EL (cell line): ENCODE results near the gene COBL.

Experiments
- DNase-seq: peaks from one replicate; pipeline ENCODE4 v3.0.0-alpha.2; 2016

Gene COBL

DNA sequence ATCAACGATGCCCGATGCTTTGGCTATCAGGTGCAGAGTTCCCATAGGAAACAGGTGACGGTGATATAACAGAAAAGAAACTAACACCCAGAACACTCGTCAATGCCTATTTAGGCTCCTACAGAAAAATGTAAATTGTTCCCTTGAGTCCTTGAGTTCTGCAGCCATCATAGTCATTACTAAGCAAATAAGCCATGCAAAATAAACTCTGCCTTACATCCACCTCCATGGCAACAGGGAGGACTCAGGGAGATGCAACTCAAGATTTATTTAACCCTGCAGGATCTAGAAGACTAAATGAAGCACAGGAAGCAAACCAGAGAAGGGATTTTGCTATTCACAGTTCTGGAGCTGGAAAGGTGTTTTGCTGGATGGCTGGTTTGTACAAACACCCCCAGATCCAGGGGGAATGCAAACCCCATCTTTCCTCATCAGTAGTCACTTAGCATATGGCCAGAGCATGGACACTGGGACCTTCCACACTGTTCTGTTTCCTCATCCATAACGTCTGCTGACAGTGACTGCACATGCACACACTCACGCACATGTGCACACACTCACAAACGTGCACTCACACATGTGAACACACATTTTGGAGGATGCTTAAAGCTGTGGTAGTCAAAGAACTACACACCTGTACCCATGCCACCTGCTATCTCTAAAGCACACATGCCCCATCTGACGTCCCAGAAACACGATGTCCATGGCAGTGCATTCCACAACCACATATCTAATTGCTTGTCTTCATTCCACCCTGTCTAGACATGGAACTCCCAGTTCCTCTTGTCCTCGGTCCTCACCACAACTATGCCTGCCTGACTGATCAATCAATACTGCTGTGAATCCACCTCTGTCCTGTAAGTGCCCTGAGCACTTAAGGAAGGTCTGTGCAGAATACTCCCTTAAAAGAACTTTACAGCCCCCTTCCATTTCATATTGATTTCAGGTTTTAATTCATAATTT is 178.2 kb downstream of the COBL start:
- no peak for DNase-seq

DNA sequence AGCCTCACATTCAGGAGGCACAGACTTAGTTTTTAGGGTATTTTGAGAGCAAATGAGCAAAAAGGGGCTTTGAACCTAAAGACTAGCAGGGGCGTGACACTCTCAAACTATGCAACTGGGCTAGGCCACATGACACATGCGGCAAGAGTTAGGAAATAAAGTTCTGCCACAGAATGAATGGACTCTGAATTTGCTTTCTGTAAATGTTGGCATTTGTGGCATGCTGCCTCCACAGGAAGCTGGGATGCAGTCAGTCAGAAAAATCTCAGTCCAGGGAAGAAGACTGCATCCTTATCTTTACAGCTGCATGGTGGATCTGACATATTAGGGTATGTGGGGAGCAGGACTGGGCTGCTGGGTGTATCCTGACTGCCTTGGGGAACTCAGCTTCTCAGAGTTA is 181.0 kb downstream of the COBL start:
- DNase-seq, result no peak

DNA sequence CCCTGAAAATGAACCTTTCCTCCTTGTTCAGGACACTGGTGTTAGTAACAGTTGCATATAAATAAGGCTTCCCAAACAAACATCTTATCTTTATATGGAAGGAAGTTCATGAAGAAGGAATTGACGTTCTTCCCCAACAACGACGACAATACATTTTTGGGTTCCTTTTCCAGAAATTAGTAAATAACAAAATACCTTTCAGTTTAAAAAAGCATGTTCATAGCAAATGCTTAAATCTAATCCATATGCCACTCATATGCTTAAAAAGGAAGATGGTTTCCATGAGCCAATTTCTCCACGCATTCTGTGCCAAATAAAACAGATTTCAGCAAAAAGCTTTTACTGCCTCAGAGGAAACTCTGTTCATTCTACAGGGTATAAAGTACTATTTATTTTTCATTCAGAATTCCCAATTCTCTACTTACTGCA is 182.6 kb downstream of the COBL start:
- no peak for DNase-seq

DNA sequence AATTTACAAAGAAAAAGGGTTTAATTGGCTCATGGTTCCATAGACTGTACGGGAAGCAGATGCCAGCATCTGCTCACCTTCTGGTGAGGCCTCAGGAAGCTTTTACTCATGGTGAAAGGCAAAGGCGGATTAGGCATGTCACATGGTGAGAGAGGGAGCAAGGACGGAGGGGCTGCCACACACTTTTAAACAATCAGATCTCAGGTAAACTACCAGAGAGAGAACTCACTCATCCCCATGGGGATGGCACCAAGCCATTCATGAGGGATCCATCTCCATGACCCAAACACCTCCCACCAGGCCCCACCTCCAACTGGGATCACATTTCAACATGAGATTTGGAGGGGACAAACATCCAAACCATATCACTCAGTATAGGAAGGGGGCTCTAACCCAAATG is 183.9 kb downstream of the COBL start:
- no peak for DNase-seq

DNA sequence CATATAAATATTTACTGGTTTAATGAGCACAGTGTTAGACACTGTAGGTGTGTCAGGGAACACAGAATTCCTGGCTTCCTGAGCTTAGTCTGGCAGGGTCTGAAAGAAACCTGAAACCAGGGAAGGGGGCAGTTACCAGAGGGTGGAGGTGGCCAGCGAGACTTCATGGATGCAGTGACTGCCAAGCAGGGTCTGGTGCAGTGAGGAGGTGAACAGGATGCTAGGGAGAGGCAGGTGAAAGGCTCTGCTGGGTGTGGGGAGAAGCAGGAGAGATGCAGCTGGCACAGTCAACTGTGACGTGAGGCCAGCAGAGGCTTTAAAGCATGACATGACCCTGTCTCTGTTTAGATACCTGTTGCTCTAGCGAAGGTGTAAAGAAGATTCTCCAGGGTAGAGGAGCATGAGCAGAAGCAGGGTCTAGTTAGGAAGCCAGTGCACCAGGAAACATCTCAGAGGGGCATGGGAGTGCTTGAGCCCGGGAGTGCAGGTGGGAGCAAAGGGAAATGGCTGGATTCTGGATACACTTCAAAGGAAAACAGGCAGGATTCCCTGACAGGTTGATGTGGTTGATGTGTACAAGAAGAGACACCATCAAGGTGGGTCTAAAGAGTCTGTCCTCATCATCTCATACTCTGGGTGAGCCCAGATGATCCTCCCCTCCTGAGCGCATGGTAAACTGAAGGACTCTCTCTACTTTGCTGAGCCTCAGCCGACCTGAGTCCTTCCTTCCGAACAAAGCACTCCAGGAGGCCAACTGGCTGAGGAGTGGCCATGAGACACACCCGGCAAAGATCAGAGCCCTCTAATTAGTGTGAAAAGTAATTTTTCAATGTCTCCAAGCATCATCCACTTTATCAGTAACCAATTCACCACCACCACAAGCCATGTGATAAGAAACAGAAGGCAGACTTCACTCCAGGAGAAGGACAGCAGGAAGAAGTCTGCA is 186.8 kb downstream of the COBL start:
- DNase-seq, result no peak

DNA sequence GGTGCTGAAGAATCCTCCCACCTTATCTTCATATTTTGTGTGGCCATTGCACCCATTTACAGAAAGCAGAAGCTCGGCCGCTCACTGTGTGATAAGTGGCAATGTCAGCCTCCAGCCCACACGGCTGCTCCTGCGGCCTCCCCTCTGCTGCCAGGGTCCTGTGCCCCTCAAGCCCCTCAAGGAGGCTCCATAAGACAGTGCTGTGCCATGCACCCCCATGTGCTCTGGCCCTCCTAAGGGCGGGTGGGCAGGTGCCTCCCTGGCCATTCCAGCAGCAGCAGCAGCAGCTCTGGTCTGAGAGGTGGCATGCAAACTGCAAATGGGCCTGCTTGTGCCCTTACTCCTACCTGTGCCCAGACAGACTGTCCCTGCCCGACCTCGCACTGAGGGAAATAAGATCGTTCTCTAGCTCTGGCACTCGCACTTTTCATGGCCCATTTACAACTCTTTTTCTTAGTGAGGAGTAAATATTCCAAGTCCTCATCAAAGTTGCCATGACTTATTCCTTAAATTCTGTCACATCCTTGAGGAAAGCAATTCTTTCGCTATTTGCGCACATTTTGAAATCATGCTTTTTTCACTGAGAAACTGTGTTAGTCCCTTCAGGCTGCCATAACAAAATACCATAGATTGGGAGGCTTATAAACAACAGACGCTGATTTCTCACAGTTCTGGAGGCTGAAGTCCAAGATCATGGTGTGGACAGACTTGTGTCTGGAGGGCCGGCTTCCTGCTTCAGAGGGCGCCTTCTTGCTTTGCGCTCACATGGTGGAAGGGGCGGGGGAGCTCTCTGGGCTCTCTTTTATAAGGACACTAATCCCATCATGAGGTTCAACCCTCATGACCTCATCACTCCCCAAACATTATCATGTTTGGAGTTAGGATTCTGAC is 187.8 kb downstream of the COBL start:
- DNase-seq, result no peak

DNA sequence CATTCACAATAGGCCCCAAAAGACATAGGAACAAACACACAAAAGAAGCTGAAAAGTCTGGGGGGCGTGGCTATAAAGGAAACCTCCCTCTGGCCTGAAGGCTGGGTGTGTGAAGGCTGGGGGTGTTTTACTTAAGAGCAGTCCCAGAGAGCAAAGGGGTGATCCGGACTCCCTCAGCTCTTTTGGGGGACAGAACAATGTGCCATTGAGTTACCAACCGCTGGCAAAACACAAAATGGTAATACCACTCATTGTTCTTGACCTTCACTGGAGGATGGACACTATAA is 189.0 kb downstream of the COBL start:
- no peak for DNase-seq

DNA sequence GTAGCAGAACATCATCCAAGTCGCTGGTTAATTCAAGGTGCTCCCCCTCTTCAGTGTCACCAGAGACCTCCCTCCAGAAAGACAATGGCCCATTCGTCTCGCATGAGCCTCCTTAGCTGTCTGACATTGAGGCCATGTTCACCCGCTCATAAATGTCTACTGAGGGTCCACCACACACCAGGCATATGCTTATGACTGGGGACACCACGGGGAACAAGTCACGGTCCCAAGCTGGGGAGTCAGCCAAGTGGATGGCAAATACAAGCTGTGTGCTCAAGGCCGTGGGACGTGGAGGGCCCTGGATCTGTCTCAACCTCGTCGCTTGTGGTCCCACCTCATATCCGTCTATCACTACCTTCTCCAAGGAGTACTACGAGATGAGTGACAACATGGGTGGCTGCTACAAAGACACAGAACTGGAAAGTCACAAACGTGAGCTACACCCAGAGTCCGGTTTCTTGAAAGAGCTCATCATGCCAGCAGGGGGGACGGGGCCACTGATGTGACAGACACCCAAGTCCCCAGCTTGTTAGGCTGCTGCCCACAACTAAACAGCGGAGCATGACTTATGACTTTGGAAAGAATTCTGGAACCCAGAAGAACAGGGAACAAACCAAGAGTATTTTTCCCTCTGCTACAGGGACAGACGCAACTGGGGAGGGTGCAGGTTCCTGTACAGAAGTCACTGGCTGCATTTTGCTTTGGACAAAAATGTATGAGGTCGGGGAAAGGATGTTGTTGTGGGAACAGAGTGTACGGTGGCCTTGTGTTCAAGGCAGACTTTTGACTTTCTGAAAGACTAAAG is 189.6 kb downstream of the COBL start:
- DNase-seq, result no peak

DNA sequence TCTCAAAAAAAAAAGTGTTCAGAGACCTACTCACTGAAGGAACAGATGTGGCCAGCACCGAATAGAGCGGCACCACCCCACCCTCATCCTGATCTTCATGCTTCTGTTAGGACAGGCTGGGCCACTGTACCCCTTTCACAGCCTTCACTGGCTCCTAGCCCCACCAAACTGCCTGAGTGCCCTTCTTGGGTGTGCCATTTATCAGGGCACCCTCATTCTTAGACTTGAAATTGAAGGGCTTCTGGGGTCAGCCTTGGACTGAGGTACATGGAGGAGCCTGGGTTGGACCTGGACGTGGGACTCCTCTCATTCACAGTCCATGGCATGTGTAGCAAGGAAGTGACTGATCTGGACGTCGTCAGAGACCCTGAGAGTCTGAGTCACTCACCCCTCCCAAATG is 190.3 kb downstream of the COBL start:
- no peak for DNase-seq

DNA sequence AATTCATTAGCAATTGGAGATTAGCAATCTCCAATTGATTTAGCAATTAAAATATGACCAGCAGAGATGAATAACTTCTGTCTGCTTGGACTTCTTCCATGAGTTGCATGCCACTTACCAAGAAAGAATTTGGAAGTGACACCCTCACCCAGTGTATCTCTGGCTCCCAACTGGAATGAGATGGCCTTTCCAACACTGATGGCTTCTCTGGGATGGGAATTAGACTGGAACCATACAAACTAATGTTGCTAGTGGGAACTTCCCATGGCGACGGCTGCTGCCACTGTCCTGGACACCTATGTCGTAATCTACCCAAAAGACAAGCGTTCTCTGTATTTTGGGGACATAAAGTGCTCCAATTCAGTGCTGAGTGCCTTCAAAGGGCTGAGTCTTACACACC is 192.3 kb downstream of the COBL start:
- no peak for DNase-seq

DNA sequence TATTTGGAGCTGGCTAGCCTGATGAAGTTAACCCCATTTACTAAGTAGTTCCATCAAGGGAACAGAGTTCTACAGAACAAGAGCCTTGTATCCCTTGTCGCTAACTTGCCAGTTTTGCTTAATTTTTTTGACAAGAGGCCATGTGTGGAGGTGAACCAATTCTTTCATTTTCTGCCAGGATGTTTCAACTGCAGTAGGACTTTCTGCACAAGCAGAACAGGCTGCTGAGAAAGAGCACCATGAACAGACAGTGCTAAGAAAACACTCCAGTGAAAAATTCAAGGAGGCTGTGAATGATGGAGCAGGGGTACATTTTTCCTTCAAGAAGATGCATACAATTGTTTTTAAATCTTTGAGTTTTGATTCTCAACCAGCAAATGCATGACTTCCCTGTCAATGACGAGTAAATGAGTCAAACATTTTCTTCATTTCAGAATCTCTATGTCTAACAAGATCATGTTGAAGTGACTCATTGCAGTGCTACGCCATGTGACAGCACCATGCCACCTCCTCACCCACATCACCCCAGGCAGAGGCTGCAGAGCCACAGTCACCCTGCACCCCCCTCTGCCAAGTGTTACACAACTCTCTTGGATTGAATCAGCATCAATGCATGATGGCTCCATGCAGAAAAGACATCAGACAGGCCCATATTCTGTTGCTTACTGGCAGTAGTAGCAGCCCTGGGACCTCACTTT is 193.1 kb downstream of the COBL start:
- DNase-seq, result peak; percentile 98

DNA sequence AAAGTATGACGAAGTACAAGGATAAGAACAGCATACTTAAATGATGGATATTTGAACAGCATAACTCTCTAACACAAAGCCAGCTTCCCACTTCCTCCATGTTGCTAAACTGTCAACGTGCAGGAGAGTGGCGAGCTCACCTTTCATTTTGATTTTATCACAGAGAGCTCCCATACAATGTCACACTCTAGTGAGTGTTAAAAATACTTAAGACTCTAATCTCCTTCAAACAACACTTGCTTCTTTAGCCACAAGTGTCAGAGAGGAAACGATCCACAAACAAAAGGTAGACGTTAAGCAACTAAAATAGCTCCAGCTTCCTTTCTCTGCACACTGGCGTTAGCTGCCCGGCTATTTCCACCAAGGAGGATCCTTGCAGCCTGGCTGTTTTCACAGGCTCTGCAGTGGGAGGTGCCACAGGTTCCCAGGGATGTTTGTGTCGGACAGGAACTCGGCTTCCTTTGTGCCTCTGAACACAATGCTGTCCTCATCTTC is 194.6 kb downstream of the COBL start:
- no peak for DNase-seq

DNA sequence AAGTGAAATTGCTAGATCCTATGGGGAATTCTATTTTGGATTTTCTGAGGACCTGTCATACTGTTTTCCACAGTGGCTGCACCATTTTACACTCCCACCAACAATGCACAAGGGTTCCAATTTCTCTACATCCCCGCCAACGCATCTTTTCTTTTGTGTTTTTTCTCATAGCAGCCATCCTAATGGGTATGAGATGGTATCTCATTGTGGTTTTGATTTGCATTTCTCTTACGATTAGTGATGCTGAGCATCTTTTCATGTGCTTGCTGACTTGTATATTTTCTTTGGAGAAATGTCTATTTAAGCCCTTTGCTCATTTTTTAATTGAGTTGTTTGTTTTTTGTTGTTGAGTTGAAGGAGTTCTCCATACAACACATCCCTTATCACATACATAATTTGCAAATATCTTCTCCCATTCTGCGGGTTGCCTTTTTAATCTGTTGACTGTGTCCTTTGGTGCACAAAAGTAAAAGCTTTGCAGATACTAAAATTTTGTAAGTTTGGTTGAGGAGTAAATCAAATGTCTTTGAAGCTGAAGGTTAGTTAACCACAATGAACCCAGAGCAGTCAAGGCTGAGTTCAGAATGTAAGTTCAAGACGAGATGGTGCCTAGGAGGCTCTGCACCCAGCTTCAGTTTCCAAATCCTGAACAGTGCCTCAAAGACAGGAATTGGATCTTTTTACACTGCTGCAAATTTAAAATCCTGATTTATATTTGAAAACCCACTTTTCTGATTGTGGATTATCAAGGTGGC is 195.4 kb downstream of the COBL start:
- no peak for DNase-seq

DNA sequence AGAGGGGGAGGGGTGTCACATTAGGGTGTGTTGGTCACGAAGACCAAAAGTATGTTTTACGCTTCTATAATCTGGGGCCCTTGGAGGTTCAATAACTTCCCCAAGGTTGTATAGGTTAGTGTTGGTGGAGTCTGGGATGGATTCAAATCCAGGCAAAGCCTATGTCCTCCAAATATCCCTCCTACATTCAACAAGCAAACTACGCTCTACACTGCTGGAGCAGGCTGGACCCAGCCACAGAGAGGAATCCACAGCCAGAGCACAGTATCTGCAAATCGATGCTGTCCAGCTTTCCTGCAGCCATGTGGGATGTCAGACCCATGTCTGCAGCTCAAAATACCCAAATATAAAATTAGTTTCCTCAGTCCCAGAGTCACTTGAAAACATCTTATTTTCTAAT is 198.0 kb downstream of the COBL start:
- DNase-seq, result no peak

DNA sequence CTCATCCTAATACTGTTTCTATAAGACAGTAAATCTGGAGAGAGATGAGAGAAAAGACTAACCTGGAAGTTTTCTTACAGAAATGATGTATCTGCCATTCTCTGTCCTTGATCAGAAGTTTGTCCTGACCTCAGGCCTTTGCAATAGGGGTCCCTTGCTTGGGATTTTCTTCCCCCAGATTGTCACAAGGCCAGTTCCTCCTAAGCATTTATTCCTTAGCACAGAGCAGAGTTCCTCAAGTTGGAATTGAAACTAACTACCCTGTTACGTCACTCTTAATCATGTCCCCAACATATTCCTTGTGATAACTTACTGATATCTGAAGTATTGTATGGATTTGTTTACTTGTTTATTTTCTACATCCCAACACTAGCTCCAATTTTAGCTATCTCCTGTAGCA is 202.1 kb downstream of the COBL start:
- no peak for DNase-seq

DNA sequence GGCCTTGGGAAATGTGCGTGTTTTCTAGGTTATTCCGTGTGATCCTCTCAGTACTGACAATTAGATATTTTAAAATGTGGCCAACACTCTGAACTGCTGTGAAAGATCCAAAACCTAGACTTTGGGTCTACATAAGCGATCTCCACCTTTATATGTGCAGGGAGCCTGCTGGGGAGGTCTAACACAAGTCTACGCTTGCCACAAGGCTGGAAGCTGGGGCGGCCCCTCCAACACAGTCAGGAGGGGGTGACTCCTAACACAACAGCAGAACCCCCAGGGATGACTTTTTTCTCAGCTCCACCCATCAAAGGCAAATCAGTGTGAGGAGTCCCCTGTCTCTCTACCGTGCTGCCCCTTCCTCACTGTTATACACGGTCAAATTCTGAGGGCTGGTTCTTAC is 202.6 kb downstream of the COBL start:
- no peak for DNase-seq

DNA sequence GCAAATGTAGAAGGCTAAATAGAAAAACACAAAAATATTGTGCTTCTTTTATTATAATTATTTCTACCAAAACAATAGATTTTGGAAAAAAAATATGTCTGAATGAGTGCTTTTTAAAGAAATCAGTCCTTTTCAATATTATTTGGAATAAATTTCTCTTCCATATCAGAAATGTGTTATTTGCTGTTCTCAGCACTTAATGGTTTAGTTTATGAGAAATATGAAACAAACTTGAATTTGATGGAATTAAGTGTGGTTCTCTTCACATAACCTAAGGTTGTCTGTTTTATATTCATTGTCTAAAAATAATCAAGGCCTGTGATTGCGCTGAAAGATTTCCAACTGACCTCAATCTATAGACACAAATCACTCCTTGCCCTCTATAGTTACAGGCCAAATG is 203.0 kb downstream of the COBL start:
- DNase-seq, result no peak

DNA sequence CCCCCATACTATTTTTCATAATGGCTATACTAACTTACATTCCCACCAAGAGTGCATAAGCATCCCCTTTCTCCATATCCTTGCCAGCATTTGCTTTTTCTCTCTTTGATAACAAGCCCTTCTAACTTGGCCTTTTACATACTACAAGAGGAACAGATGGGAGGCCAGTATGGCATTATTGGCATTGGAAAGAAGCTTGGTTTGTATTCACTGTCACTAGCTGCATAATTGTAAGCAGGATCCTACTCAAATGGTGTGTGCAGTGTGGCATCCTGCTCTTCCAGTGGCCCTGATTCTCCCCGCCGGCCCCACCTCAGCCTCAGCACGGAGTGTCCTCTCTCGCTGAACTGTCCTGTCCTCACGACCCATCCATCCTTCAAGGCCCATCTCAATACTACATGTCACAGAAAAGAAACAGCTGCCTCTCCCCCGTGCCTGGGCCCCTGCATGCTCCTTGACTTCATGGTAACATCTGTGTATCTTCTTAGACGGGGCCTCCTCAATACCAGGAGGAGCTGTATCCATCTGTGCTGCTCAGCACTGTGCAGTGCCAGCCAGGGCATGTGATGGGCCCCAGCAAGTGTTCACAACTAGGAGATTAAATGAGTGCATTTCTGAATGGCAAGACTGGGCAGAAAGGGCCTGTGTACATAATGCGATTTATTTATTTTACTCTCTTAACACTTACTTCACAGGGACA is 205.2 kb downstream of the COBL start:
- DNase-seq, result no peak

DNA sequence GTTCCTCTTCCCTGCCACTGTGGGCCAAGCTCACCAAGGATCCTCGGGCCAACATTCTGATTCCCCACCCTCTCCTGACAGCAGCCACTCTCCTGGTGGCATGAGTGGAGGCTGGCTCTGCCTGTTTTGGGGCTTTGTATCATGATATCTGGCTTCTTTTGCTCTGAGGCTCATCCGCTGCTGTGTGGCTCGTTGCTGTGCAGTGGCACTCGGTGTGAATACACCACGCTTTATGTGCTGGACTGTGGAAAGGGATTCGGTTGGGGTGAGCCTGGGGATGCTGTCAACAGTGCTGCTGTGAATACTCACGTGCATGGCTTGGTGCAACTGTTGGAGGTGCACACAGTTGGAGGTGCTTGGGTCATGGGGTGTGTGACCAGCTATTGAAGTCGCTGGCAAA is 208.5 kb downstream of the COBL start:
- no peak for DNase-seq

DNA sequence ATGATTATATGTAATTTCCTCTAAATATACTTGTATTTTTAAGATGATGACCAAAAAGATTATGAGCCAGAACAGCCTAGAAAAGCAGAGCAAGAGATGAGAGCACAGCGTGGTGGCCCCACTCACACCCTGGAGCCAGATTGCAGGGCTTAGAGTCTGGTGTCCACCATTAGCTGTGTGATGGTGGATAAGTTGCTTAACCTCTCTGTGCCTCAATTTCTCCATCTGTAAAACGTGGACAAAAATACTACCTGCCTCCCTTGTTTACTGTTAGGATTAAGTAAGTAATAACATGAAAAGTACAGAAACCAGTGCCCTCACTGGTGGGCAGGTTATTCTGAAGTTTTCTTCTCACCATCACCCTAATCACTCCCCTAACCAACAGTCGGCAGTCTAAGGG is 212.3 kb downstream of the COBL start:
- DNase-seq, result no peak
